ENCODE data around the gene ZBED4.

GRCh38 chr22:49906071-49906798 is 52.6 kb downstream of the ZBED4 start:
- no peak for TF ChIP-seq YY1 (IDR thresholded peaks at IDR 0.05; ENCODE audit: insufficient read depth, insufficient read length)
- no peak for TF ChIP-seq ZNF274 (IDR thresholded peaks at IDR 0.05; ENCODE audit: low read depth, low read length)
- no peak for TF ChIP-seq SUZ12 (IDR thresholded peaks at IDR 0.05; ENCODE audit: extremely low read depth, insufficient read depth, insufficient read length)
